ENCODE measurements around the gene SCAF8.

SCAF8 gene

GRCh38 chr6:154842833-154843232 is 109.6 kb downstream of the SCAF8 start:
- DNase-seq, result no peak

GRCh38 chr6:154847318-154847717 is 114.1 kb downstream of the SCAF8 start:
- no peak for DNase-seq

- DNase-seq, result peak; percentile 7 to 73
Observed at GRCh38 chr6:154848580-154848979, 115.4 kb downstream of the SCAF8 start.

GRCh38 chr6:154849475-154849874 is 116.3 kb downstream of the SCAF8 start:
- no peak for DNase-seq

GRCh38 chr6:154852687-154853086 is 119.5 kb downstream of the SCAF8 start:
- no peak for DNase-seq

GRCh38 chr6:154857529-154857928 is 124.3 kb downstream of the SCAF8 start:
- no peak for DNase-seq

- DNase-seq, result peak in 1 of 2 experiments; percentile 4
Observed at GRCh38 chr6:154861825-154862224, 128.6 kb downstream of the SCAF8 start.

- DNase-seq, result no peak
Observed at GRCh38 chr6:154862536-154862935, 129.3 kb downstream of the SCAF8 start.

- DNase-seq, result no peak
Observed at GRCh38 chr6:154864066-154864430, 130.8 kb downstream of the SCAF8 start.

GRCh38 chr6:154865291-154865690 is 132.1 kb downstream of the SCAF8 start:
- DNase-seq, result no peak

- DNase-seq, result peak; percentile 26 to 39
Observed at GRCh38 chr6:154868143-154868594, 135.0 kb downstream of the SCAF8 start.

GRCh38 chr6:154872542-154873114 is 139.4 kb downstream of the SCAF8 start:
- DNase-seq, result peak in 1 of 2 experiments; percentile 32

GRCh38 chr6:154873546-154873945 is 140.3 kb downstream of the SCAF8 start:
- no peak for DNase-seq

GRCh38 chr6:154874773-154875592 is 141.8 kb downstream of the SCAF8 start:
- DNase-seq, result no peak

GRCh38 chr6:154876486-154877280 is 143.5 kb downstream of the SCAF8 start:
- no peak for DNase-seq

GRCh38 chr6:154878871-154879491 is 145.8 kb downstream of the SCAF8 start:
- DNase-seq, result no peak

GRCh38 chr6:154882107-154882506 is 148.9 kb downstream of the SCAF8 start:
- no peak for DNase-seq

Data from NCI-H2081 (cell line).